Esophagus squamous epithelium (tissue), 4 donors: ENCODE results near the gene MBP.

Experiments
- POLR2A ChIP-seq, 4 donors: fragments of 450-650 bp; IDR thresholded peaks; one replicate each; pipeline ENCODE4 v1.6.1; 2017; ENCODE audit warnings: antibody characterized with exemption in 4 of 4, mild to moderate bottlenecking in 4 of 4, moderate library complexity in 3 of 4
- TF ChIP-seq, protein P1 (sequence below), 6 experiments: fragments of 450-650 bp in 4 of 6; fragments of 200-600 bp in 2 of 6; sonication (generic) in 2 of 6; IDR thresholded peaks; one replicate each; pipeline ENCODE4 v1.5.1; 2016 to 2019; ENCODE audit warnings: antibody characterized with exemption in 6 of 6, mild to moderate bottlenecking in 4 of 6, moderate library complexity in 4 of 6

- TF ChIP-seq, protein P1, sequence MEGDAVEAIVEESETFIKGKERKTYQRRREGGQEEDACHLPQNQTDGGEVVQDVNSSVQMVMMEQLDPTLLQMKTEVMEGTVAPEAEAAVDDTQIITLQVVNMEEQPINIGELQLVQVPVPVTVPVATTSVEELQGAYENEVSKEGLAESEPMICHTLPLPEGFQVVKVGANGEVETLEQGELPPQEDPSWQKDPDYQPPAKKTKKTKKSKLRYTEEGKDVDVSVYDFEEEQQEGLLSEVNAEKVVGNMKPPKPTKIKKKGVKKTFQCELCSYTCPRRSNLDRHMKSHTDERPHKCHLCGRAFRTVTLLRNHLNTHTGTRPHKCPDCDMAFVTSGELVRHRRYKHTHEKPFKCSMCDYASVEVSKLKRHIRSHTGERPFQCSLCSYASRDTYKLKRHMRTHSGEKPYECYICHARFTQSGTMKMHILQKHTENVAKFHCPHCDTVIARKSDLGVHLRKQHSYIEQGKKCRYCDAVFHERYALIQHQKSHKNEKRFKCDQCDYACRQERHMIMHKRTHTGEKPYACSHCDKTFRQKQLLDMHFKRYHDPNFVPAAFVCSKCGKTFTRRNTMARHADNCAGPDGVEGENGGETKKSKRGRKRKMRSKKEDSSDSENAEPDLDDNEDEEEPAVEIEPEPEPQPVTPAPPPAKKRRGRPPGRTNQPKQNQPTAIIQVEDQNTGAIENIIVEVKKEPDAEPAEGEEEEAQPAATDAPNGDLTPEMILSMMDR (IDR thresholded peaks at IDR 0.05) = no peak
- TF ChIP-seq POLR2A (IDR thresholded peaks at IDR 0.05) = no peak
Measured at GRCh38 chr18:77035380-77036187, 97.0 kb downstream of the MBP start.
